Motor neuron (in vitro differentiated cells): ENCODE results near the gene SLC50A1. TPM values are rescaled to one million over a fixed set of nuclear protein-coding genes. Genes with fewer than 3 reads are reported as not detected.

Source experiments
- ATAC-seq, 8 experiments: fragments of 200-7000 bp; cut with Tn5 transposase; replicated peaks in 6 of 8; 2 replicates each; pipeline ENCODE4 v1.8.0; 2021; ENCODE audit warnings: mild to moderate bottlenecking in 8 of 8, moderate library complexity in 8 of 8
- H3K27ac ChIP-seq, 2 donors: fragments of 250-450 bp; sonication (Bioruptor Pico); 2 replicates each; pipeline ENCODE4 v1.9.0; 2021; ENCODE audit warnings: antibody characterized with exemption in 2 of 2, mild to moderate bottlenecking in 2 of 2, moderate library complexity in 1 of 2
- H3K4me1 ChIP-seq, 2 donors: fragments of 250-450 bp; sonication (Bioruptor Pico); replicated peaks in 1 of 2; 2 replicates each; pipeline ENCODE4 v1.6.1; 2021; ENCODE audit warnings: antibody characterized with exemption in 2 of 2, mild to moderate bottlenecking in 2 of 2, moderate library complexity in 1 of 2
- H3K4me3 ChIP-seq, 5 donors: fragments of 250-450 bp; sonication (Bioruptor Pico); 2 replicates each; pipeline ENCODE4 v1.9.0; 2021; ENCODE audit warnings: antibody characterized with exemption in 5 of 5, mild to moderate bottlenecking in 5 of 5, moderate library complexity in 4 of 5
- WGBS, 10 experiments: fragments of 450-650 bp; shearing (Covaris generic); methylation state at CpG; one replicate each; pipeline ENCODE4 v1.0.0; 2022; 5-methylcytosine and 5-hydroxymethylcytosine counted together
- in situ Hi-C, 9 experiments: fragments of 400-800 bp; cut with MboI; loops; one replicate each; pipeline ENCODE4 v1.15.0; 2021; ENCODE audit warnings: low sequenced_read_pairs in 9 of 9, low pct_unique_long_range_greater_than_20kb in 2 of 9; ENCODE audit not compliant: unreplicated experiment in 9 of 9
- total RNA-seq, 8 experiments: library from RNA; unstranded; fragments of 300-600 nt; gene quantifications; 2 replicates each; pipeline versions ENCODE4 v1.2.3 to v1.2.4, GENCODE V29; 2022

The SLC50A1 gene
- total RNA-seq, 8 experiments from 2014 or later, result 11.7 to 54.8 (median 18.9) TPM

- ATAC-seq, result no peak
- WGBS, 10 experiments, result 10 to 82% (median 67%) methylated on average over 1 to 5 of the region's 5 CpGs; no CpG with 5 or more reads in 3 of the 10 experiments
- no peak overlapping the region for H3K27ac ChIP-seq
- in situ Hi-C loops, result loop anchor here in 5 of 9 experiments (5.0 to 10.0 kb wide), 3 partner anchors 65 to 77 kb away; no protein-coding TSS in a partner anchor
- H3K4me1 ChIP-seq, result peaks cover 16 to 21% of the 10 kb centered on the region in 2 donors
- H3K4me3 ChIP-seq, result no peak overlapping the region
Measured at GRCh38 chr1:155169541-155169940, 33.9 kb downstream of the SLC50A1 start.

DNA sequence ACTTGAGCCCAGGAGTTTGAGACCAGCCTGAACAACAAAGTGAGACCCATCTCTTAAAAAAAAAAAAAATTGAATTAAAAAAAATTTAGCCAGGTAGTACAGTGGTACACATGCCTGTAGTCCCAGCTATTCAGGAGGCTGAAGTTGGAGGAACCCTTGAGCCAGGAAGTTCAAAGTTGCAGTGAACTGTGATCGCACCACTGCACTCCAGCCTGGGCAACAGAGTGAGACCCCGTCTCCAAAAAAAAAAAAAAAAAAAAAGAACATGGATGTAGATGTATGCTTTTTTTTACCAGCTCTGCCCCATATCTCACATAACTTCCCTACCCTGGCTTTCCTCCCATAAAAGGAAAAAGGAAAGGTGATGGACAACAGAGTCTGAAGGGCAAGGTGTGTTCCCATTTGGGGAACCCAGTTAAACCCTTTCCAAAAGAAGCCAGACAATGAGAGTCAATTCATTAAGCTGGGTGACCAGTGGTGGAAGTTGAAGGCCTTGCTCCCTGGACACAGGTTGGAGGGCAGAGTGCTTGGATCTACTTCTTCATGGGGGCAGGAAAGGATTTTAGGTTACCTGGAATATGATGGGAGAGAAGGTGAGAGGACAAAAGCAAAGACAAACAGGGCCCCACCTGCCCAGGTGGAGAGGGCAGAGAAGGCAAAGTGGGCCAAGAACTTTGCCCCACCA is 34.6 kb downstream of the SLC50A1 start:
- Histone ChIP-seq H3K27ac (no peak overlapping the region), H3K4me1 (peaks cover 18 to 26% of the 10 kb centered on the region in 2 donors), H3K4me3 (no peak overlapping the region)
- no peak for ATAC-seq
- in situ Hi-C loops, result no loop called here
- 80 to 100% (median 93%) methylated on average over 1 to 2 of the region's 2 CpGs; no CpG with 5 or more reads in 3 of the 10 experiments for WGBS, 10 experiments

DNA sequence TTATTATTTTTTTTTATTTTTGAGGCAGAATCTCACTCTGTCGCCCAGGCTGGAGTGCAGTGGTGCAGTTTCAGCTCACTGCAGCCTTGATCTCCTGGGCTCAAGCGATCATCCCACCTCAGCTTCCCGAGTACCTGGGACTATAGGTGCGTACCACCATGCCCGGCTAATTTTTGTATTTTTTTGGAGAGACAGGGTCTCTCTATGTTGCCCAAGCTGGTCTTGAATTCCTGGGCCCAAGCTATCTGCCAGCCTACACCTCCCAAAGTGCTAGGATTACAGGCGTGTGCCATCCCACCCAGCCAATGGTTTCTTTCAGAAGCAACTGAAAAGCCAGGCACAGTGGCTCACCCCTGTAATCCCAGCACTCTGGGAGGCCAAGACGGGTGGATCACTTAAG is 35.2 kb downstream of the SLC50A1 start:
- H3K4me3 ChIP-seq, result no peak overlapping the region
- in situ Hi-C loops, result no loop called here
- no peak for ATAC-seq
- H3K4me1 ChIP-seq, result peaks cover 21 to 31% of the 10 kb centered on the region in 2 donors
- WGBS, 10 experiments, result 50 to 100% (median 92%) methylated on average over 2 to 7 of the region's 7 CpGs; no CpG with 5 or more reads in 3 of the 10 experiments
- no peak overlapping the region for H3K27ac ChIP-seq

- in situ Hi-C loops, result no loop called here
- no peak for ATAC-seq
- Histone ChIP-seq H3K27ac (peak overlapping the region; percentile 86 to 89), H3K4me1 (peaks cover 17 to 21% of the 10 kb centered on the region in 2 donors), H3K4me3 (peak overlapping the region; percentile 70 to 96 (median 83))
- 0 to 69% (median 48%) methylated on average over 1 to 7 of the region's 8 CpGs; no CpG with 5 or more reads in 1 of the 10 experiments for WGBS, 10 experiments
Measured at GRCh38 chr1:155171836-155172731, 36.4 kb downstream of the SLC50A1 start.

DNA sequence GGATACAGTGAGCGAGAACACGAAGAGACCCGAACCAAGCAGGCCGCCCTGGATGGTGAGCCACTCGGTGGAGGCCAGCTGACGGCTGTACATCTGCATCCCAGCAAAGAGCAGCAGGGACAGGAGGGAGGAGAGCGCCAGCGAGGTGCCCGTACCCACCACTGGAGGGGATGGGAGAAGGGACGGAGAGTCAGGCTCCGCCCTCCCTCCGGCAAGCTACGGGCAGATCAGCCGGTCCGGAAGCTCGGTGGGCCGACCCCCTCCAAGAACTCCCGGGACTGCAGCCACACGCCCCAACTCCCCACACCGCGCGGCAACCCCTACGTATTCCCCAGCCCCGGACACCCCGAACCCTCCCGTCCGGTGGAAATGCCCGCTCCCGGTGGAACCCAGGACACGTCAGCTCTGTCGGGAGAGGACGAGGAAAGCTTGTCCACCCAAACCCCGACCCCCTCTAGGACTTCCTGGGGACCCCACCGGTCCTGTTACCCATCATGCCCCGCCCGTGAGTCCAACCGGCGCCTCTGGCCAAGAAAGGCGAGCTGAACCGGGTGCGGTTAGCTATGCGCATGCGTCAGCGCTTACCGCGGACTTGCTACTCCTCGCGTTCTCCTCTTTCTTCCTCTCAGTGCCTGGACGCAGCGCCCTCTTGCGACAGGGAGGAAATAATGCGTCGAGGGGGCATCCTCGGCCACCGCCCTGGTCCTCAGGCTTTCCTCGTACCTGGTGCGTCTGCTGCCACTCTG is 37.3 kb downstream of the SLC50A1 start, which contains the start of gene KRTCAP2:
Gene KRTCAP2, minus strand, starts transcription at position 573 of the 746 bp plus-strand sequence. Its CDS starts 80 bp downstream, at position 493.
- Histone ChIP-seq H3K27ac (peak within 1 kb of the TSS; percentile 86 to 89), H3K4me1 (peaks cover 14 to 16% of the 10 kb centered on the region in 2 donors), H3K4me3 (peak within 1 kb of the TSS; percentile 70 to 96 (median 83))
- peak; percentile 63 to 86 (median 69) for ATAC-seq
- in situ Hi-C loops, result no loop called here
- WGBS, 10 experiments, result 0 to 3% (median 0%) methylated on average over 2 to 14 of the region's 57 CpGs; no CpG with 5 or more reads in 3 of the 10 experiments

- H3K4me1 ChIP-seq, result peaks cover 14 to 16% of the 10 kb centered on the region in 2 donors
- ATAC-seq, result peak in 5 of 8 experiments; percentile 50 to 67 (median 63)
- WGBS, 10 experiments, result 0 to 10% (median 0%) methylated on average over 1 to 9 of the region's 38 CpGs; no CpG with 5 or more reads in 3 of the 10 experiments
- H3K27ac ChIP-seq, result peak within 1 kb of the TSS; percentile 86 to 89
- in situ Hi-C loops, result no loop called here
- peak within 1 kb of the TSS; percentile 70 to 96 (median 83) for H3K4me3 ChIP-seq
Measured at GRCh38 chr1:155173478-155174323, 38.0 kb downstream of the SLC50A1 start, which contains the start of gene TRIM46. Gene TRIM46, plus strand, starts transcription at chr1:155173849. Its CDS starts 118 bp downstream, at chr1:155173967.

GRCh38 chr1:155174324-155175280 is 39.0 kb downstream of the SLC50A1 start:
- in situ Hi-C loops, result no loop called here
- peak overlapping the region; percentile 70 to 96 (median 83) for H3K4me3 ChIP-seq
- WGBS, 10 experiments, result 0 to 40% (median 28%) methylated on average over 1 to 3 of the region's 35 CpGs; no CpG with 5 or more reads in 7 of the 10 experiments
- H3K27ac ChIP-seq, result peak overlapping the region; percentile 86 to 89
- ATAC-seq, result peak in 5 of 8 experiments; percentile 25 to 52 (median 40)
- H3K4me1 ChIP-seq, result peaks cover 14 to 16% of the 10 kb centered on the region in 2 donors

DNA sequence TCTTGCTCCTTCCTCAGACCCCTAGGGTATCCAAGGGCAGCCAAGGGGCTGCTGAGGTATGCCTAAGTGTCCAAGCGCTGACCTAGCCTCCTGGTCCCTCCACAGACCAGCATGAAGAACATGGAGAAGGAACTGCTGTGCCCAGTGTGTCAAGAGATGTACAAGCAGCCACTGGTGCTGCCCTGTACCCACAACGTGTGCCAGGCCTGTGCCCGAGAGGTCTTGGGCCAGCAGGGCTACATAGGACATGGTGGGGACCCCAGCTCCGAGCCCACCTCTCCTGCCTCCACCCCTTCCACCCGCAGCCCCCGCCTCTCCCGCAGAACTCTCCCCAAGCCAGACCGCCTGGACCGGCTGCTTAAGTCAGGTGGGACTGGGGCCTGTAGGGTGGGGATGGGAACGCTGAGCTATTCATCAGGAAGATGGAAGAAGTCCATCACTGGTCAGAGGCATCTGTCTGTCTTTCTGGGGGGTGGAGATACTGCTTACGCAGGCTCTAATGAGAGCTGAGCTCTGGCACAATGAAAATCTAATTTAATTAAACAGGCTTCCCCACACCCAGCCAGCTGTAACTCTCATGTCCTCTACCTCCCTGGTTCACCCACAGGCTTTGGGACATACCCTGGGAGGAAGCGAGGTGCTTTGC is 39.8 kb downstream of the SLC50A1 start:
- Histone ChIP-seq H3K4me1 (peaks cover 14 to 16% of the 10 kb centered on the region in 2 donors), H3K27ac (peak overlapping the region; percentile 86 to 89), H3K4me3 (peak overlapping the region; percentile 70 to 96 (median 83))
- WGBS, 10 experiments, result 67 to 100% (median 91%) methylated on average over 1 to 5 of the region's 12 CpGs; no CpG with 5 or more reads in 4 of the 10 experiments
- in situ Hi-C loops, result no loop called here
- no peak for ATAC-seq

- 92 to 97% methylated on average over 5 to 6 of the region's 9 CpGs; no CpG with 5 or more reads in 8 of the 10 experiments for WGBS, 10 experiments
- ATAC-seq, result no peak
- in situ Hi-C loops, result no loop called here
- Histone ChIP-seq H3K27ac (no peak overlapping the region), H3K4me1 (peaks cover 14 to 16% of the 10 kb centered on the region in 2 donors), H3K4me3 (no peak overlapping the region)
Measured at GRCh38 chr1:155175927-155176371, 40.3 kb downstream of the SLC50A1 start.

- in situ Hi-C loops, result no loop called here
Measured at GRCh38 chr1:155176544-155177071, 41.0 kb downstream of the SLC50A1 start.

More at GRCh38 chr1:155176544-155177071, 41.0 kb downstream of the SLC50A1 start:
- 26 to 100% (median 60%) methylated on average over 2 to 8 of the region's 8 CpGs; no CpG with 5 or more reads in 3 of the 10 experiments for WGBS, 10 experiments
- no peak overlapping the region for H3K4me3 ChIP-seq
- peak in 4 of 8 experiments; percentile 4 to 44 (median 20) for ATAC-seq
- H3K27ac ChIP-seq, result no peak overlapping the region
- peaks cover 14 to 16% of the 10 kb centered on the region in 2 donors for H3K4me1 ChIP-seq
